Transverse colon (tissue), 3 donors: ENCODE results near the gene CDS1.

Source experiments
- CTCF ChIP-seq, 5 experiments: fragments of 200-600 bp in 3 of 5; fragments of 450-650 bp in 2 of 5; sonication (generic) in 3 of 5; IDR thresholded peaks; 1 replicate in 2 of 5; 2 replicates in 3 of 5; pipeline ENCODE4 v1.5.1; 2016 to 2017; ENCODE audit warnings: antibody characterized with exemption in 5 of 5, inconsistent platforms in 3 of 5, mild to moderate bottlenecking in 2 of 5, moderate library complexity in 1 of 5
- EP300 ChIP-seq: sonication (generic); formaldehyde crosslinking; IDR thresholded peaks from one replicate; pipeline ENCODE4 v1.6.1; 2017; ENCODE audit warnings: antibody characterized with exemption, low read depth
- POLR2A ChIP-seq: fragments of 450-650 bp; IDR thresholded peaks from one replicate; pipeline ENCODE4 v1.6.1; 2016; ENCODE audit warnings: antibody characterized with exemption, mild to moderate bottlenecking, moderate library complexity

GRCh38 chr4:84672177-84672576 is 89.2 kb downstream of the CDS1 start:
- TF ChIP-seq CTCF (IDR thresholded peaks at IDR 0.05), result no peak
- TF ChIP-seq POLR2A, result no peak
- no peak for TF ChIP-seq EP300
